HG03095 (cell line): Measurements from ENCODE around the gene B3GALT6.

ENCODE experiments used
- ATAC-seq: cut with Tn5 transposase; IDR thresholded peaks from one replicate; pipeline ENCODE4 v1.9.1; 2021; ENCODE audit warnings: moderate library complexity; ENCODE audit not compliant: unreplicated experiment

Gene B3GALT6

GRCh38 chr1:1200876-1201810, 30.9 kb upstream of the B3GALT6 start:
- ATAC-seq = no peak

GRCh38 chr1:1202831-1203560, 29.0 kb upstream of the B3GALT6 start:
- no peak for ATAC-seq

GRCh38 chr1:1203561-1204424, 28.2 kb upstream of the B3GALT6 start:
- no peak for ATAC-seq

- no peak for ATAC-seq
These were observed 27.6 kb upstream of the B3GALT6 start for GRCh38 chr1:1204425-1204920.

GRCh38 chr1:1204998-1205768, 26.9 kb upstream of the B3GALT6 start:
- no peak for ATAC-seq

- no peak for ATAC-seq
These were observed 26.2 kb upstream of the B3GALT6 start for GRCh38 chr1:1205769-1206375.

- no peak for ATAC-seq
These were observed 25.6 kb upstream of the B3GALT6 start, which contains the start of gene TNFRSF18 for GRCh38 chr1:1206376-1206965. Gene TNFRSF18 (minus strand): TSS chr1:1206592. CDS start chr1:1206571, 21 bp downstream.

GRCh38 chr1:1206966-1207531, 25.0 kb upstream of the B3GALT6 start:
- no peak for ATAC-seq

- ATAC-seq = no peak
These were observed 24.5 kb upstream of the B3GALT6 start for GRCh38 chr1:1207571-1207892.

GRCh38 chr1:1208713-1209433, 23.2 kb upstream of the B3GALT6 start:
- ATAC-seq = no peak

- no peak for ATAC-seq
These were observed 21.1 kb upstream of the B3GALT6 start for GRCh38 chr1:1210726-1211540.

GRCh38 chr1:1211541-1212441, 20.2 kb upstream of the B3GALT6 start:
- no peak for ATAC-seq

GRCh38 chr1:1212780-1213344, 19.2 kb upstream of the B3GALT6 start:
- no peak for ATAC-seq

GRCh38 chr1:1213345-1214265, 18.4 kb upstream of the B3GALT6 start, which contains the start of gene TNFRSF4:
Gene TNFRSF4 (minus strand): TSS chr1:1214153. CDS start chr1:1214127, 26 bp downstream.
- ATAC-seq = no peak

GRCh38 chr1:1215080-1215676, 16.9 kb upstream of the B3GALT6 start:
- ATAC-seq = no peak
